ENCODE results near the gene PAXX. TPM values are rescaled to one million over a fixed set of nuclear protein-coding genes. Genes with fewer than 3 reads are reported as not detected.
A peak's percentile ranks its signal among the peaks of the same experiment; 100 is the strongest.

PAXX gene
- total RNA-seq, 1 experiment from 2014 or later = 44.1 TPM

- Mint-ChIP-seq H3K4me3 (no peak overlapping the region), H3K27me3 (ENCODE audit: low read depth) (no peaks in the 10 kb centered on the region), H3K36me3 (no peaks in the 10 kb centered on the region), H3K4me1 (no peaks in the 10 kb centered on the region), H3K9me3 (peaks cover 9% of the 10 kb centered on the region), H3K27ac (no peak overlapping the region; the same call in 1 of the 2 replicates)
- CTCF ChIA-PET = interaction anchor here (0.8 to 2.9 kb wide), 4 partner anchors 21 to 81 kb away, joined by 4 to 17 read pairs (median 4); no protein-coding TSS in a partner anchor
- TF ChIP-seq TCF7 (CRISPR knock-in tag; IDR thresholded peaks at IDR 0.05; ENCODE audit: low read depth) (no peak), GABPB1 (CRISPR knock-in tag; IDR thresholded peaks at IDR 0.05) (no peak), ETV6 (CRISPR knock-in tag; IDR thresholded peaks at IDR 0.05) (no peak), TP53 (CRISPR knock-in tag; IDR thresholded peaks at IDR 0.05) (no peak)
- TF ChIP-seq, protein P1, sequence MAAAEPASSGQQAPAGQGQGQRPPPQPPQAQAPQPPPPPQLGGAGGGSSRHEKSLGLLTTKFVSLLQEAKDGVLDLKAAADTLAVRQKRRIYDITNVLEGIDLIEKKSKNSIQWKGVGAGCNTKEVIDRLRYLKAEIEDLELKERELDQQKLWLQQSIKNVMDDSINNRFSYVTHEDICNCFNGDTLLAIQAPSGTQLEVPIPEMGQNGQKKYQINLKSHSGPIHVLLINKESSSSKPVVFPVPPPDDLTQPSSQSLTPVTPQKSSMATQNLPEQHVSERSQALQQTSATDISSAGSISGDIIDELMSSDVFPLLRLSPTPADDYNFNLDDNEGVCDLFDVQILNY (CRISPR knock-in tag; IDR thresholded peaks at IDR 0.05) = no peak
- no peak for ATAC-seq
- POLR2A ChIA-PET = no interaction called here
- DNase-seq (ENCODE audit: low spot score) = no peak
Measured at GRCh38 chr9:136954270-136955083, 37.7 kb upstream of the PAXX start.

GRCh38 chr9:136955202-136955942, 36.9 kb upstream of the PAXX start:
- H3K36me3 Mint-ChIP-seq = no peaks in the 10 kb centered on the region
- ATAC-seq (no peak), DNase-seq (ENCODE audit: low spot score) (no peak)
- H3K27ac Mint-ChIP-seq = peak overlapping the region; percentile 70; the same call in 1 of the 2 replicates
- TF ChIP-seq, protein P2, sequence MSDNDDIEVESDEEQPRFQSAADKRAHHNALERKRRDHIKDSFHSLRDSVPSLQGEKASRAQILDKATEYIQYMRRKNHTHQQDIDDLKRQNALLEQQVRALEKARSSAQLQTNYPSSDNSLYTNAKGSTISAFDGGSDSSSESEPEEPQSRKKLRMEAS (CRISPR knock-in tag; IDR thresholded peaks at IDR 0.05) = no peak
- TF ChIP-seq ZNF219 (CRISPR knock-in tag; IDR thresholded peaks at IDR 0.05; ENCODE audit: borderline replicate concordance) (no peak), TEAD4 (CRISPR knock-in tag; IDR thresholded peaks at IDR 0.05) (no peak), ATF6 (CRISPR knock-in tag; IDR thresholded peaks at IDR 0.05) (no peak), ZNF263 (CRISPR knock-in tag; IDR thresholded peaks at IDR 0.05; ENCODE audit: low read depth) (no peak), SP1 (CRISPR knock-in tag; conservative IDR thresholded peaks at IDR 0.05) (no peak), NR1H2 (CRISPR knock-in tag; IDR thresholded peaks at IDR 0.05) (no peak), KAT7 (CRISPR knock-in tag; IDR thresholded peaks at IDR 0.05; ENCODE audit: borderline replicate concordance) (no peak)
- TF ChIP-seq, protein P3, sequence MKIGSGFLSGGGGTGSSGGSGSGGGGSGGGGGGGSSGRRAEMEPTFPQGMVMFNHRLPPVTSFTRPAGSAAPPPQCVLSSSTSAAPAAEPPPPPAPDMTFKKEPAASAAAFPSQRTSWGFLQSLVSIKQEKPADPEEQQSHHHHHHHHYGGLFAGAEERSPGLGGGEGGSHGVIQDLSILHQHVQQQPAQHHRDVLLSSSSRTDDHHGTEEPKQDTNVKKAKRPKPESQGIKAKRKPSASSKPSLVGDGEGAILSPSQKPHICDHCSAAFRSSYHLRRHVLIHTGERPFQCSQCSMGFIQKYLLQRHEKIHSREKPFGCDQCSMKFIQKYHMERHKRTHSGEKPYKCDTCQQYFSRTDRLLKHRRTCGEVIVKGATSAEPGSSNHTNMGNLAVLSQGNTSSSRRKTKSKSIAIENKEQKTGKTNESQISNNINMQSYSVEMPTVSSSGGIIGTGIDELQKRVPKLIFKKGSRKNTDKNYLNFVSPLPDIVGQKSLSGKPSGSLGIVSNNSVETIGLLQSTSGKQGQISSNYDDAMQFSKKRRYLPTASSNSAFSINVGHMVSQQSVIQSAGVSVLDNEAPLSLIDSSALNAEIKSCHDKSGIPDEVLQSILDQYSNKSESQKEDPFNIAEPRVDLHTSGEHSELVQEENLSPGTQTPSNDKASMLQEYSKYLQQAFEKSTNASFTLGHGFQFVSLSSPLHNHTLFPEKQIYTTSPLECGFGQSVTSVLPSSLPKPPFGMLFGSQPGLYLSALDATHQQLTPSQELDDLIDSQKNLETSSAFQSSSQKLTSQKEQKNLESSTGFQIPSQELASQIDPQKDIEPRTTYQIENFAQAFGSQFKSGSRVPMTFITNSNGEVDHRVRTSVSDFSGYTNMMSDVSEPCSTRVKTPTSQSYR (CRISPR knock-in tag; IDR thresholded peaks at IDR 0.05) = no peak
- TF ChIP-seq, protein P4, sequence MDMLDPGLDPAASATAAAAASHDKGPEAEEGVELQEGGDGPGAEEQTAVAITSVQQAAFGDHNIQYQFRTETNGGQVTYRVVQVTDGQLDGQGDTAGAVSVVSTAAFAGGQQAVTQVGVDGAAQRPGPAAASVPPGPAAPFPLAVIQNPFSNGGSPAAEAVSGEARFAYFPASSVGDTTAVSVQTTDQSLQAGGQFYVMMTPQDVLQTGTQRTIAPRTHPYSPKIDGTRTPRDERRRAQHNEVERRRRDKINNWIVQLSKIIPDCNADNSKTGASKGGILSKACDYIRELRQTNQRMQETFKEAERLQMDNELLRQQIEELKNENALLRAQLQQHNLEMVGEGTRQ (CRISPR knock-in tag; IDR thresholded peaks at IDR 0.05) = no peak
- H3K4me3 Mint-ChIP-seq = no peak overlapping the region
- no peaks in the 10 kb centered on the region for H3K27me3 Mint-ChIP-seq (ENCODE audit: low read depth)
- no peaks in the 10 kb centered on the region for H3K4me1 Mint-ChIP-seq
- ChIA-PET POLR2A (no interaction called here), CTCF (interaction anchor here (1.4 to 2.9 kb wide), 3 partner anchors 20 to 80 kb away, joined by 4 to 17 read pairs (median 4); no protein-coding TSS in a partner anchor)
- peaks cover 9% of the 10 kb centered on the region for H3K9me3 Mint-ChIP-seq

Data from WTC11 (cell line).